ENCODE measurements around the gene PDILT. TPM values are rescaled to one million over a fixed set of nuclear protein-coding genes. Genes with fewer than 3 reads are reported as not detected.
"Not testable (repeated sequence)": the region's sequence is repeated elsewhere in the genome, so short reads cannot be mapped to it uniquely, and the experiment has no call there.

The PDILT gene
- total RNA-seq, 1 donor, result not detected

- Histone ChIP-seq H3K4me2 (ENCODE audit: insufficient read depth, low read length) (no peak overlapping the region), H4K20me1 (ENCODE audit: insufficient read depth, low read length) (no peaks in the 10 kb centered on the region), H3K4me1 (ENCODE audit: insufficient read depth, low read length) (no peaks in the 10 kb centered on the region), H3K4me3 (ENCODE audit: insufficient read depth, low read length) (no peak overlapping the region), H3K36me3 (ENCODE audit: insufficient read depth, low read length) (no peaks in the 10 kb centered on the region), H3K27me3 (ENCODE audit: insufficient read depth, low read length) (no peaks in the 10 kb centered on the region), H3K27ac (ENCODE audit: low read depth, low read length) (no peak overlapping the region), H3K9me3 (ENCODE audit: low read depth, low read length) (no peaks in the 10 kb centered on the region), H3K79me2 (ENCODE audit: insufficient read depth, low read length) (no peaks in the 10 kb centered on the region), H2AFZ (ENCODE audit: low read length) (no peak overlapping the region)
- no peak for TF ChIP-seq CTCF (IDR thresholded peaks at IDR 0.05; ENCODE audit: extremely low read depth, low read depth, low read length)
- no peak for DNase-seq (ENCODE audit: insufficient read length, low spot score, missing footprints)
Measured at GRCh38 chr16:20321671-20322070, 82.9 kb downstream of the PDILT start.

GRCh38 chr16:20321051-20321450, 83.5 kb downstream of the PDILT start:
- H3K4me2 ChIP-seq (ENCODE audit: insufficient read depth, low read length); H3K4me1 ChIP-seq (ENCODE audit: insufficient read depth, low read length); H3K27ac ChIP-seq (ENCODE audit: low read depth, low read length); H4K20me1 ChIP-seq (ENCODE audit: insufficient read depth, low read length); H3K4me3 ChIP-seq (ENCODE audit: insufficient read depth, low read length); H3K27me3 ChIP-seq (ENCODE audit: insufficient read depth, low read length); H2AFZ ChIP-seq (ENCODE audit: low read length); H3K79me2 ChIP-seq (ENCODE audit: insufficient read depth, low read length); H3K9me3 ChIP-seq (ENCODE audit: low read depth, low read length); DNase-seq (ENCODE audit: insufficient read length, low spot score, missing footprints); H3K36me3 ChIP-seq (ENCODE audit: insufficient read depth, low read length): not testable (repeated sequence)

- H3K4me1 ChIP-seq (ENCODE audit: insufficient read depth, low read length), result no peaks in the 10 kb centered on the region
- no peak overlapping the region for H3K4me3 ChIP-seq (ENCODE audit: insufficient read depth, low read length)
- no peaks in the 10 kb centered on the region for H3K27me3 ChIP-seq (ENCODE audit: insufficient read depth, low read length)
- no peak overlapping the region for H3K4me2 ChIP-seq (ENCODE audit: insufficient read depth, low read length)
- H3K9me3 ChIP-seq (ENCODE audit: low read depth, low read length), result no peaks in the 10 kb centered on the region
- H3K36me3 ChIP-seq (ENCODE audit: insufficient read depth, low read length), result no peaks in the 10 kb centered on the region
- no peak overlapping the region for H3K27ac ChIP-seq (ENCODE audit: low read depth, low read length)
- no peaks in the 10 kb centered on the region for H3K79me2 ChIP-seq (ENCODE audit: insufficient read depth, low read length)
- TF ChIP-seq CTCF (IDR thresholded peaks at IDR 0.05; ENCODE audit: extremely low read depth, low read depth, low read length), result no peak
- H4K20me1 ChIP-seq (ENCODE audit: insufficient read depth, low read length), result no peaks in the 10 kb centered on the region
- no peak for DNase-seq (ENCODE audit: insufficient read length, low spot score, missing footprints)
- no peak overlapping the region for H2AFZ ChIP-seq (ENCODE audit: low read length)
Measured at GRCh38 chr16:20320592-20320991, 83.9 kb downstream of the PDILT start.

GRCh38 chr16:20320178-20320577, 84.4 kb downstream of the PDILT start:
- H3K4me1 ChIP-seq (ENCODE audit: insufficient read depth, low read length), result no peaks in the 10 kb centered on the region
- H3K27me3 ChIP-seq (ENCODE audit: insufficient read depth, low read length), result no peaks in the 10 kb centered on the region
- H3K9me3 ChIP-seq (ENCODE audit: low read depth, low read length), result no peaks in the 10 kb centered on the region
- H2AFZ ChIP-seq (ENCODE audit: low read length), result no peak overlapping the region
- no peaks in the 10 kb centered on the region for H3K36me3 ChIP-seq (ENCODE audit: insufficient read depth, low read length)
- H3K4me3 ChIP-seq (ENCODE audit: insufficient read depth, low read length), result no peak overlapping the region
- TF ChIP-seq CTCF (IDR thresholded peaks at IDR 0.05; ENCODE audit: extremely low read depth, low read depth, low read length), result no peak
- no peaks in the 10 kb centered on the region for H4K20me1 ChIP-seq (ENCODE audit: insufficient read depth, low read length)
- no peaks in the 10 kb centered on the region for H3K79me2 ChIP-seq (ENCODE audit: insufficient read depth, low read length)
- H3K4me2 ChIP-seq (ENCODE audit: insufficient read depth, low read length), result no peak overlapping the region
- no peak for DNase-seq (ENCODE audit: insufficient read length, low spot score, missing footprints)
- H3K27ac ChIP-seq (ENCODE audit: low read depth, low read length), result no peak overlapping the region
